GM20000 (cell line): ENCODE measurements around the gene COL9A1.

Source experiments
- DNase-seq: peaks from one replicate; pipeline ENCODE4 v3.0.0; 2012; ENCODE audit warnings: low spot score
- CTCF ChIP-seq: IDR thresholded peaks from 2 replicates; pipeline ENCODE4 v1.5.1; 2012; ENCODE audit warnings: mild to moderate bottlenecking, control low read depth; ENCODE audit errors: extremely low read depth, missing control alignments

COL9A1 gene

GRCh38 chr6:70274338-70274737 is 28.5 kb downstream of the COL9A1 start:
- TF ChIP-seq CTCF, result no peak

GRCh38 chr6:70272071-70272470 is 30.8 kb downstream of the COL9A1 start:
- DNase-seq, result no peak
- TF ChIP-seq CTCF, result no peak

More at GRCh38 chr6:70274338-70274737, 28.5 kb downstream of the COL9A1 start:
- DNase-seq, result no peak

GRCh38 chr6:70270287-70271005 is 32.4 kb downstream of the COL9A1 start:
- DNase-seq, result no peak
- no peak for TF ChIP-seq CTCF

- TF ChIP-seq CTCF, result no peak
- no peak for DNase-seq
Observed at GRCh38 chr6:70266142-70266541, 36.7 kb downstream of the COL9A1 start.

GRCh38 chr6:70264306-70264705 is 38.6 kb downstream of the COL9A1 start:
- no peak for DNase-seq
- TF ChIP-seq CTCF, result no peak

GRCh38 chr6:70258483-70258882 is 44.4 kb downstream of the COL9A1 start:
- no peak for DNase-seq
- TF ChIP-seq CTCF, result no peak

- no peak for TF ChIP-seq CTCF
- DNase-seq, result no peak
Observed at GRCh38 chr6:70257768-70258273, 45.1 kb downstream of the COL9A1 start.
